ENCODE measurements around the gene MAGOH.
A peak's percentile ranks its signal among the peaks of the same experiment; 100 is the strongest.

MAGOH gene

DNA sequence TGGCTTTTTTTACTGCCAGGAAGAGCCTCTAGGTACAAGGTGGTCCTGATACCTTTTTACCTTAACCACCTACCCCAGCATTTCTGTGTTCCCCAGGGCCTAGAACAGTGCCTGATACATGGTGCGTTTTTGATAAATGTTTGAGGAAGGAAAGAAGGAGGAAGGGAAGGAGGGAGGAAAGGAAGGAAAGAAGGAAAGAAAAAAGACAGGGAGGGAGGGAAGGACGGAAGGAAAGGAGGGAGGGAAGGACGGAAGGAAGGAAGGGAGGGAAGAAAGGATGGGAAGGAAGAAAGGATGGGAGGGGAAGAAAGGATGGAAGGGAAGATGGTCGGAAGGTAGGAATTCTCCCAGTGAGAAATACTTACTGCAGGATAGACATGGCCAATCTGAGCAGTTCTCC lies 12.0 kb upstream of the MAGOH start (continued):
- no peak for TF ChIP-seq RARB (CRISPR knock-in tag; IDR thresholded peaks at IDR 0.05)

GRCh38 chr1:53249706-53250105 lies 11.4 kb upstream of the MAGOH start:
- TF ChIP-seq ZFP3 (CRISPR knock-in tag; IDR thresholded peaks at IDR 0.05): no peak
- TF ChIP-seq, protein P1, sequence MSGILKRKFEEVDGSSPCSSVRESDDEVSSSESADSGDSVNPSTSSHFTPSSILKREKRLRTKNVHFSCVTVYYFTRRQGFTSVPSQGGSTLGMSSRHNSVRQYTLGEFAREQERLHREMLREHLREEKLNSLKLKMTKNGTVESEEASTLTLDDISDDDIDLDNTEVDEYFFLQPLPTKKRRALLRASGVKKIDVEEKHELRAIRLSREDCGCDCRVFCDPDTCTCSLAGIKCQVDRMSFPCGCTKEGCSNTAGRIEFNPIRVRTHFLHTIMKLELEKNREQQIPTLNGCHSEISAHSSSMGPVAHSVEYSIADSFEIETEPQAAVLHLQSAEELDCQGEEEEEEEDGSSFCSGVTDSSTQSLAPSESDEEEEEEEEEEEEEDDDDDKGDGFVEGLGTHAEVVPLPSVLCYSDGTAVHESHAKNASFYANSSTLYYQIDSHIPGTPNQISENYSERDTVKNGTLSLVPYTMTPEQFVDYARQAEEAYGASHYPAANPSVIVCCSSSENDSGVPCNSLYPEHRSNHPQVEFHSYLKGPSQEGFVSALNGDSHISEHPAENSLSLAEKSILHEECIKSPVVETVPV (CRISPR knock-in tag; IDR thresholded peaks at IDR 0.05): no peak
- no peak for TF ChIP-seq ZNF8 (CRISPR knock-in tag; IDR thresholded peaks at IDR 0.05)
- no peak for TF ChIP-seq ESRRG (CRISPR knock-in tag; IDR thresholded peaks at IDR 0.05)
- no peak for TF ChIP-seq ZFP30 (CRISPR knock-in tag; IDR thresholded peaks at IDR 0.05)
- no peak for TF ChIP-seq ISL1 (CRISPR knock-in tag; IDR thresholded peaks at IDR 0.05)
- no peak for TF ChIP-seq GLIS3 (CRISPR knock-in tag; IDR thresholded peaks at IDR 0.05)
- TF ChIP-seq OSR1 (CRISPR knock-in tag; IDR thresholded peaks at IDR 0.05): no peak
- no peak for TF ChIP-seq PPARA (CRISPR knock-in tag; IDR thresholded peaks at IDR 0.05; ENCODE audit: borderline replicate concordance)
- TF ChIP-seq, protein P2, sequence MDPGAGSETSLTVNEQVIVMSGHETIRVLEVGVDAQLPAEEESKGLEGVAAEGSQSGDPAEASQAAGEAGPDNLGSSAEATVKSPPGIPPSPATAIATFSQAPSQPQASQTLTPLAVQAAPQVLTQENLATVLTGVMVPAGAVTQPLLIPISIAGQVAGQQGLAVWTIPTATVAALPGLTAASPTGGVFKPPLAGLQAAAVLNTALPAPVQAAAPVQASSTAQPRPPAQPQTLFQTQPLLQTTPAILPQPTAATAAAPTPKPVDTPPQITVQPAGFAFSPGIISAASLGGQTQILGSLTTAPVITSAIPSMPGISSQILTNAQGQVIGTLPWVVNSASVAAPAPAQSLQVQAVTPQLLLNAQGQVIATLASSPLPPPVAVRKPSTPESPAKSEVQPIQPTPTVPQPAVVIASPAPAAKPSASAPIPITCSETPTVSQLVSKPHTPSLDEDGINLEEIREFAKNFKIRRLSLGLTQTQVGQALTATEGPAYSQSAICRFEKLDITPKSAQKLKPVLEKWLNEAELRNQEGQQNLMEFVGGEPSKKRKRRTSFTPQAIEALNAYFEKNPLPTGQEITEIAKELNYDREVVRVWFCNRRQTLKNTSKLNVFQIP (CRISPR knock-in tag; IDR thresholded peaks at IDR 0.05; ENCODE audit: borderline replicate concordance, low read depth): no peak
- TF ChIP-seq, protein P3, sequence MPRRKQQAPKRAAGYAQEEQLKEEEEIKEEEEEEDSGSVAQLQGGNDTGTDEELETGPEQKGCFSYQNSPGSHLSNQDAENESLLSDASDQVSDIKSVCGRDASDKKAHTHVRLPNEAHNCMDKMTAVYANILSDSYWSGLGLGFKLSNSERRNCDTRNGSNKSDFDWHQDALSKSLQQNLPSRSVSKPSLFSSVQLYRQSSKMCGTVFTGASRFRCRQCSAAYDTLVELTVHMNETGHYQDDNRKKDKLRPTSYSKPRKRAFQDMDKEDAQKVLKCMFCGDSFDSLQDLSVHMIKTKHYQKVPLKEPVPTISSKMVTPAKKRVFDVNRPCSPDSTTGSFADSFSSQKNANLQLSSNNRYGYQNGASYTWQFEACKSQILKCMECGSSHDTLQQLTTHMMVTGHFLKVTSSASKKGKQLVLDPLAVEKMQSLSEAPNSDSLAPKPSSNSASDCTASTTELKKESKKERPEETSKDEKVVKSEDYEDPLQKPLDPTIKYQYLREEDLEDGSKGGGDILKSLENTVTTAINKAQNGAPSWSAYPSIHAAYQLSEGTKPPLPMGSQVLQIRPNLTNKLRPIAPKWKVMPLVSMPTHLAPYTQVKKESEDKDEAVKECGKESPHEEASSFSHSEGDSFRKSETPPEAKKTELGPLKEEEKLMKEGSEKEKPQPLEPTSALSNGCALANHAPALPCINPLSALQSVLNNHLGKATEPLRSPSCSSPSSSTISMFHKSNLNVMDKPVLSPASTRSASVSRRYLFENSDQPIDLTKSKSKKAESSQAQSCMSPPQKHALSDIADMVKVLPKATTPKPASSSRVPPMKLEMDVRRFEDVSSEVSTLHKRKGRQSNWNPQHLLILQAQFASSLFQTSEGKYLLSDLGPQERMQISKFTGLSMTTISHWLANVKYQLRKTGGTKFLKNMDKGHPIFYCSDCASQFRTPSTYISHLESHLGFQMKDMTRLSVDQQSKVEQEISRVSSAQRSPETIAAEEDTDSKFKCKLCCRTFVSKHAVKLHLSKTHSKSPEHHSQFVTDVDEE (CRISPR knock-in tag; IDR thresholded peaks at IDR 0.05): no peak
- TF ChIP-seq CSDC2 (CRISPR knock-in tag; IDR thresholded peaks at IDR 0.05): no peak
- no peak for TF ChIP-seq SNAI2 (CRISPR knock-in tag; IDR thresholded peaks at IDR 0.05)
- TF ChIP-seq, protein P4, sequence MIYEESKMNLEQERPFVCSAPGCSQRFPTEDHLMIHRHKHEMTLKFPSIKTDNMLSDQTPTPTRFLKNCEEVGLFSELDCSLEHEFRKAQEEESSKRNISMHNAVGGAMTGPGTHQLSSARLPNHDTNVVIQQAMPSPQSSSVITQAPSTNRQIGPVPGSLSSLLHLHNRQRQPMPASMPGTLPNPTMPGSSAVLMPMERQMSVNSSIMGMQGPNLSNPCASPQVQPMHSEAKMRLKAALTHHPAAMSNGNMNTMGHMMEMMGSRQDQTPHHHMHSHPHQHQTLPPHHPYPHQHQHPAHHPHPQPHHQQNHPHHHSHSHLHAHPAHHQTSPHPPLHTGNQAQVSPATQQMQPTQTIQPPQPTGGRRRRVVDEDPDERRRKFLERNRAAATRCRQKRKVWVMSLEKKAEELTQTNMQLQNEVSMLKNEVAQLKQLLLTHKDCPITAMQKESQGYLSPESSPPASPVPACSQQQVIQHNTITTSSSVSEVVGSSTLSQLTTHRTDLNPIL (CRISPR knock-in tag; IDR thresholded peaks at IDR 0.05; ENCODE audit: low read depth): no peak
- no peak for TF ChIP-seq ZNF565 (CRISPR knock-in tag; conservative IDR thresholded peaks at IDR 0.05; ENCODE audit: low read depth)
- ATAC-seq: no peak

GRCh38 chr1:53246261-53247134 lies 8.2 kb upstream of the MAGOH start:
- ATAC-seq: peak; percentile 72
- TF ChIP-seq ISL1 (CRISPR knock-in tag; IDR thresholded peaks at IDR 0.05) (no peak), OSR1 (CRISPR knock-in tag; IDR thresholded peaks at IDR 0.05) (no peak), RARB (CRISPR knock-in tag; IDR thresholded peaks at IDR 0.05) (no peak), BACH2 (CRISPR knock-in tag; IDR thresholded peaks at IDR 0.05; ENCODE audit: borderline replicate concordance) (no peak), ZNF8 (CRISPR knock-in tag; IDR thresholded peaks at IDR 0.05) (no peak), ZNF70 (CRISPR knock-in tag; IDR thresholded peaks at IDR 0.05) (no peak), ZNF565 (CRISPR knock-in tag; conservative IDR thresholded peaks at IDR 0.05; ENCODE audit: low read depth) (no peak), SNAI2 (CRISPR knock-in tag; IDR thresholded peaks at IDR 0.05) (no peak), PATZ1 (CRISPR knock-in tag; IDR thresholded peaks at IDR 0.05; ENCODE audit: borderline replicate concordance) (no peak), ESRRG (CRISPR knock-in tag; IDR thresholded peaks at IDR 0.05) (no peak), CSDC2 (CRISPR knock-in tag; IDR thresholded peaks at IDR 0.05) (no peak), ZC3H10 (CRISPR knock-in tag; IDR thresholded peaks at IDR 0.05) (no peak), ZFP30 (CRISPR knock-in tag; IDR thresholded peaks at IDR 0.05) (no peak), PPARA (CRISPR knock-in tag; IDR thresholded peaks at IDR 0.05; ENCODE audit: borderline replicate concordance) (no peak)
- TF ChIP-seq, protein P2 (CRISPR knock-in tag; IDR thresholded peaks at IDR 0.05; ENCODE audit: borderline replicate concordance, low read depth): no peak
- TF ChIP-seq, protein P1 (CRISPR knock-in tag; IDR thresholded peaks at IDR 0.05): no peak
- TF ChIP-seq, protein P3 (CRISPR knock-in tag; IDR thresholded peaks at IDR 0.05): no peak
